HepG2 (cell line): ENCODE measurements around the gene RUVBL2. TPM values are rescaled to one million over a fixed set of nuclear protein-coding genes. Genes with fewer than 3 reads are reported as not detected.
A peak's percentile ranks its signal among the peaks of the same experiment; 100 is the strongest.

Experiments
- EP300 ChIP-seq, 3 experiments: sonication (generic) in 1 of 3; formaldehyde crosslinking in 1 of 3; IDR thresholded peaks; 2 replicates each; pipeline versions ENCODE4 v1.5.1 to v1.6.1; 2011 to 2020; ENCODE audit warnings: low read depth in 2 of 3, low read length in 2 of 3, borderline replicate concordance in 1 of 3, improper control_type of control experiment in 1 of 3, mild to moderate bottlenecking in 1 of 3, missing genetic modification reagents in 1 of 3, moderate library complexity in 1 of 3
- GATA4 ChIP-seq: sonication (generic); IDR thresholded peaks from 2 replicates; pipeline ENCODE4 v1.6.1; 2016; ENCODE audit warnings: antibody characterized with exemption, low read depth, borderline replicate concordance
- GFI1 ChIP-seq: sonication (generic); formaldehyde crosslinking; IDR thresholded peaks from 2 replicates; pipeline ENCODE4 v1.5.0; 2020; ENCODE audit warnings: missing genetic modification reagents, mild to moderate bottlenecking, borderline replicate concordance
- NR2F6 ChIP-seq, 2 experiments: IDR thresholded peaks; 2 replicates each; pipeline ENCODE4 v1.6.1; 2016; ENCODE audit warnings: antibody characterized with exemption in 1 of 2, mild to moderate bottlenecking in 1 of 2
- PCBP2 ChIP-seq: fragments of 200-400 bp; formaldehyde crosslinking; optimal IDR thresholded peaks from 2 replicates; pipeline ENCODE3; 2018; ENCODE audit warnings: low read length, low read depth; ENCODE audit not compliant: poor library complexity, severe bottlenecking
- RERE ChIP-seq: IDR thresholded peaks from 2 replicates; pipeline ENCODE4 v1.6.1; 2016; ENCODE audit warnings: low read depth, missing genetic modification reagents, missing compliant biosample characterization
- TAF15 ChIP-seq: fragments of 200-400 bp; formaldehyde crosslinking; IDR thresholded peaks from one replicate; pipeline ENCODE4 v1.6.1; 2018; ENCODE audit warnings: mild to moderate bottlenecking, low read depth, low read length; ENCODE audit not compliant: poor library complexity, severe bottlenecking
- ZBTB38 ChIP-seq: sonication (generic); formaldehyde crosslinking; IDR thresholded peaks from 2 replicates; pipeline ENCODE4 v1.5.1; 2020; ENCODE audit warnings: mild to moderate bottlenecking, missing genetic modification reagents
- ZNF180 ChIP-seq: sonication (generic); formaldehyde crosslinking; IDR thresholded peaks from 2 replicates; pipeline ENCODE4 v1.4.0; 2020; ENCODE audit warnings: low read depth, missing genetic modification reagents, borderline replicate concordance
- ZNF530 ChIP-seq: sonication (generic); formaldehyde crosslinking; IDR thresholded peaks from 2 replicates; pipeline ENCODE4 v1.5.0; 2020; ENCODE audit warnings: low read depth, mild to moderate bottlenecking, missing genetic modification reagents
- ZNF646 ChIP-seq: sonication (generic); formaldehyde crosslinking; IDR thresholded peaks from 2 replicates; pipeline ENCODE4 v1.9.0; 2021; ENCODE audit warnings: mild to moderate bottlenecking, missing genetic modification reagents
- ZNF749 ChIP-seq: sonication (generic); formaldehyde crosslinking; IDR thresholded peaks from 2 replicates; pipeline ENCODE4 v1.8.0; 2022; ENCODE audit warnings: mild to moderate bottlenecking, missing genetic modification reagents, moderate library complexity, borderline replicate concordance
- ZSCAN12 ChIP-seq: sonication (generic); formaldehyde crosslinking; IDR thresholded peaks from 2 replicates; pipeline ENCODE4 v1.9.0; 2021; ENCODE audit warnings: mild to moderate bottlenecking, missing genetic modification reagents
- polyA plus RNA-seq, 8 experiments: library from polyadenylated mRNA; depleted of rRNA in 3 of 8; stranded (reverse) in 7 of 8; unstranded in 1 of 8; fragments of >200 nt; fragmentation: Illumina TruSeq in 4 of 8; extraction: Trizol in 4 of 8; gene quantifications; 2 replicates each; pipeline versions ENCODE4 v1.2.1 to v1.2.3, GENCODE V29; 2011 to 2016; ENCODE audit warnings: low read depth in 4 of 8, missing spikeins in 1 of 8, mixed read lengths in 1 of 8; ENCODE audit not compliant: insufficient read depth in 1 of 8
- total RNA-seq, 5 experiments: library from RNA; depleted of rRNA; stranded (reverse); fragments of >200 nt; fragmentation: Illumina TruSeq; extraction: Trizol; gene quantifications; 2 replicates each; pipeline ENCODE4 v1.2.3, GENCODE V29; 2016; ENCODE audit warnings: low read depth in 1 of 5

The RUVBL2 gene
- total and polyA plus RNA-seq, 2 of the 13 experiments (the other 11 are each of a cell fraction or from before 2014, with no cell fraction given): 120 to 122 TPM

GRCh38 chr19:48965040-48965805 lies 28.5 kb upstream of the RUVBL2 start, which contains the start of gene FTL (continued):
- peak; percentile 24 for TF ChIP-seq TAF15
- TF ChIP-seq PCBP2: no peak
- no peak for TF ChIP-seq ZNF646 (CRISPR knock-in tag)
- TF ChIP-seq EP300 (IDR thresholded peaks at IDR 0.05; ENCODE audit: low read depth in 2 of 2, low read length in 2 of 2): peak in 1 of 2 experiments; percentile 51; a peak in 1 of 4 replicates
- 0 out of 2 replicates have a peak, but pooled peaks have one; percentile 37 for TF ChIP-seq EP300 (CRISPR knock-in tag; IDR thresholded peaks at IDR 0.05; ENCODE audit: borderline replicate concordance)
- no peak for TF ChIP-seq ZNF530 (CRISPR knock-in tag)
- TF ChIP-seq GFI1 (CRISPR knock-in tag): 0 out of 2 replicates have a peak, but pooled peaks have one; percentile 52
- TF ChIP-seq ZSCAN12 (CRISPR knock-in tag): peak; percentile 97
- TF ChIP-seq RERE: 0 out of 2 replicates have a peak, but pooled peaks have one; percentile 17
- TF ChIP-seq GATA4: peak; percentile 99
- peak; percentile 67 for TF ChIP-seq ZBTB38
- no peak for TF ChIP-seq NR2F6 (IDR thresholded peaks at IDR 0.05)
- peak; percentile 55; the same call in 1 of the 2 replicates for TF ChIP-seq NR2F6 (CRISPR knock-in tag; IDR thresholded peaks at IDR 0.05)
- peak; percentile 91; the same call in 1 of the 2 replicates for TF ChIP-seq ZNF180 (CRISPR knock-in tag)
- TF ChIP-seq ZNF749: peak; percentile 75; the same call in 1 of the 2 replicates
